ENCODE measurements around the gene DUSP19.

DNA sequence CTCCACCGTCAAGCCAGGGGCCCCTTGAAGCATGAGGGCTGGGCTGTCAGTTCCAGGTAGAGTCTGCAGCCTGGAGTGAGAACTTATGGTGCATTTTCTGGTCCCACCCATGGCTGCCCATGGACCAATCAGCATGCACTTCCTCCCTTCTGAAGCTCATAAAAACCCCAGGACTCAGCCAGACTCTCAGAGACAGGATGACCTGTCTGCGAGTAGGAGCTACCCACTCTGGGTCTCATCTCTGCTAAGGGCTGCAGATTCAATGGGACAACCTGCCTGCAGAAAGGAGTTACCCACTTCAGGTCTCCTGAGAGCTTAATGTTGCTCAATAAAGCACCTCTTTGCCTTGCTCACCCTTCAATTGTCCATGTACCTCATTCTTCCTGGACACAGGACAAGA, 9.4 kb upstream of the DUSP19 start:
- TF ChIP-seq, protein P1, sequence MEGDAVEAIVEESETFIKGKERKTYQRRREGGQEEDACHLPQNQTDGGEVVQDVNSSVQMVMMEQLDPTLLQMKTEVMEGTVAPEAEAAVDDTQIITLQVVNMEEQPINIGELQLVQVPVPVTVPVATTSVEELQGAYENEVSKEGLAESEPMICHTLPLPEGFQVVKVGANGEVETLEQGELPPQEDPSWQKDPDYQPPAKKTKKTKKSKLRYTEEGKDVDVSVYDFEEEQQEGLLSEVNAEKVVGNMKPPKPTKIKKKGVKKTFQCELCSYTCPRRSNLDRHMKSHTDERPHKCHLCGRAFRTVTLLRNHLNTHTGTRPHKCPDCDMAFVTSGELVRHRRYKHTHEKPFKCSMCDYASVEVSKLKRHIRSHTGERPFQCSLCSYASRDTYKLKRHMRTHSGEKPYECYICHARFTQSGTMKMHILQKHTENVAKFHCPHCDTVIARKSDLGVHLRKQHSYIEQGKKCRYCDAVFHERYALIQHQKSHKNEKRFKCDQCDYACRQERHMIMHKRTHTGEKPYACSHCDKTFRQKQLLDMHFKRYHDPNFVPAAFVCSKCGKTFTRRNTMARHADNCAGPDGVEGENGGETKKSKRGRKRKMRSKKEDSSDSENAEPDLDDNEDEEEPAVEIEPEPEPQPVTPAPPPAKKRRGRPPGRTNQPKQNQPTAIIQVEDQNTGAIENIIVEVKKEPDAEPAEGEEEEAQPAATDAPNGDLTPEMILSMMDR (IDR thresholded peaks at IDR 0.05): no peak
- no peak for TF ChIP-seq EZH2 (IDR thresholded peaks at IDR 0.05; ENCODE audit: borderline replicate concordance, insufficient read depth, low read depth, low read length, poor library complexity, severe bottlenecking)

Measured in B cell (primary cell).